ENCODE data around the gene FAM170B. TPM values are rescaled to one million over a fixed set of nuclear protein-coding genes. Genes with fewer than 3 reads are reported as not detected.

FAM170B gene
- total and polyA plus RNA-seq, 2 donors (not counting 3 experiments of a cell fraction or from before 2014, with no cell fraction given), result not detected

GRCh38 chr10:49149881-49150280 is 16.1 kb upstream of the FAM170B start:
- H3K27me3 ChIP-seq (ENCODE audit: control insufficient read depth in 2 of 2, insufficient read depth in 2 of 2, low read length in 2 of 2), result peaks cover 0 to 5% of the 10 kb centered on the region in 2 experiments
- TF ChIP-seq POLR2A (IDR thresholded peaks at IDR 0.05; ENCODE audit: low read depth, low read length) (no peak), MAX (IDR thresholded peaks at IDR 0.05; ENCODE audit: insufficient read depth, insufficient read length) (no peak), EZH2 (IDR thresholded peaks at IDR 0.05; ENCODE audit: borderline replicate concordance, low read depth, low read length, severe bottlenecking) (no peak), GATA2 (IDR thresholded peaks at IDR 0.05; ENCODE audit: insufficient read depth, insufficient read length, low read depth, low read length) (no peak), FOS (IDR thresholded peaks at IDR 0.05; ENCODE audit: borderline replicate concordance, insufficient read depth, low read length) (no peak), JUN (IDR thresholded peaks at IDR 0.05; ENCODE audit: borderline replicate concordance, insufficient read depth, insufficient read length, low read depth) (no peak), POLR2AphosphoS5 (IDR thresholded peaks at IDR 0.05; ENCODE audit: insufficient read depth, low read depth, low read length) (no peak), MYC (IDR thresholded peaks at IDR 0.05; ENCODE audit: low read depth, low read length) (no peak)
- TF ChIP-seq, protein P1, sequence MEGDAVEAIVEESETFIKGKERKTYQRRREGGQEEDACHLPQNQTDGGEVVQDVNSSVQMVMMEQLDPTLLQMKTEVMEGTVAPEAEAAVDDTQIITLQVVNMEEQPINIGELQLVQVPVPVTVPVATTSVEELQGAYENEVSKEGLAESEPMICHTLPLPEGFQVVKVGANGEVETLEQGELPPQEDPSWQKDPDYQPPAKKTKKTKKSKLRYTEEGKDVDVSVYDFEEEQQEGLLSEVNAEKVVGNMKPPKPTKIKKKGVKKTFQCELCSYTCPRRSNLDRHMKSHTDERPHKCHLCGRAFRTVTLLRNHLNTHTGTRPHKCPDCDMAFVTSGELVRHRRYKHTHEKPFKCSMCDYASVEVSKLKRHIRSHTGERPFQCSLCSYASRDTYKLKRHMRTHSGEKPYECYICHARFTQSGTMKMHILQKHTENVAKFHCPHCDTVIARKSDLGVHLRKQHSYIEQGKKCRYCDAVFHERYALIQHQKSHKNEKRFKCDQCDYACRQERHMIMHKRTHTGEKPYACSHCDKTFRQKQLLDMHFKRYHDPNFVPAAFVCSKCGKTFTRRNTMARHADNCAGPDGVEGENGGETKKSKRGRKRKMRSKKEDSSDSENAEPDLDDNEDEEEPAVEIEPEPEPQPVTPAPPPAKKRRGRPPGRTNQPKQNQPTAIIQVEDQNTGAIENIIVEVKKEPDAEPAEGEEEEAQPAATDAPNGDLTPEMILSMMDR (IDR thresholded peaks at IDR 0.05; ENCODE audit: extremely low read depth in 1 of 2, insufficient read depth in 1 of 2, low read depth in 1 of 2, low read length in 2 of 2), result no peak
- no peaks in the 10 kb centered on the region for H3K4me1 ChIP-seq (ENCODE audit: control insufficient read depth, extremely low read depth, insufficient read depth, low read length)
- H2AFZ ChIP-seq (ENCODE audit: low read depth, low read length), result no peak overlapping the region
- no peaks in the 10 kb centered on the region for H4K20me1 ChIP-seq (replicated peaks; ENCODE audit: control insufficient read depth, extremely low read depth, insufficient read depth, low read length)
- POLR2A ChIA-PET, result no interaction called here
- H3K9me3 ChIP-seq (replicated peaks; ENCODE audit: control insufficient read depth, insufficient read depth, low read length), result no peaks in the 10 kb centered on the region
- CTCF ChIA-PET, result no interaction called here
- H3K4me3 ChIP-seq (replicated peaks in 1 of 3; ENCODE audit: insufficient read depth in 1 of 3, low read depth in 1 of 3, low read length in 3 of 3), result no peak overlapping the region
- no peaks in the 10 kb centered on the region for H3K36me3 ChIP-seq (ENCODE audit: control insufficient read depth in 2 of 2, extremely low read depth in 1 of 2, insufficient read depth in 2 of 2, low read length in 2 of 2)
- dilution Hi-C loops (cut with MboI; ENCODE audit: extremely low pct_ligation_motif_present, low sequenced_read_pairs) (no loop called here), intact Hi-C loops (cut with micrococcal nuclease) (no loop called here)
- H3K27ac ChIP-seq (ENCODE audit: insufficient read depth, low read depth, low read length), result no peak overlapping the region
- no peak overlapping the region for H3K9ac ChIP-seq (replicated peaks; ENCODE audit: extremely low read depth, insufficient read depth, low read length)
- H3K79me2 ChIP-seq (ENCODE audit: control insufficient read depth, insufficient read depth, low read length), result no peaks in the 10 kb centered on the region
- BruUV-seq (replicated peaks), result no TSS peak
- DNase-seq (ENCODE audit: low read depth, low spot score) (no peak), FAIRE-seq (no peak)
- H3K9me1 ChIP-seq (replicated peaks; ENCODE audit: control insufficient read depth, extremely low read depth, insufficient read depth, low read length), result no peaks in the 10 kb centered on the region
- H3K4me2 ChIP-seq (ENCODE audit: insufficient read depth, low read length), result no peak overlapping the region

Measured in endothelial cell of umbilical vein (primary cell).